NCI-H1417 (cell line): Measurements from ENCODE around the gene SIM2.
"Not testable (repeated sequence)": the region's sequence is repeated elsewhere in the genome, so short reads cannot be mapped to it uniquely, and the experiment has no call there.

Source experiments
- DNase-seq, 3 experiments: peaks; one replicate each; lab custom pipeline; 2025; lab: John Stamatoyannopoulos, UW

The SIM2 gene

GRCh38 chr21:36698981-36699545 lies at the start of gene SIM2:
TSS of gene SIM2 (plus strand) at chr21:36699115. CDS start at chr21:36699747, 632 bp downstream.
- peak in 2 of 3 experiments; percentile 89 to 94 for DNase-seq

- DNase-seq = no peak
Observed at GRCh38 chr21:36654324-36654723, 44.6 kb upstream of the SIM2 start.

GRCh38 chr21:36654796-36655325 lies 44.1 kb upstream of the SIM2 start:
- DNase-seq = no peak

- no peak for DNase-seq
Observed at GRCh38 chr21:36656138-36656537, 42.8 kb upstream of the SIM2 start.

- not testable (repeated sequence) for DNase-seq
Observed at GRCh38 chr21:36657290-36657689, 41.6 kb upstream of the SIM2 start.

- no peak for DNase-seq
Observed at GRCh38 chr21:36657999-36658398, 40.9 kb upstream of the SIM2 start.

GRCh38 chr21:36658926-36659325 lies 40.0 kb upstream of the SIM2 start:
- DNase-seq = no peak

- DNase-seq = peak in 1 of 3 experiments; percentile 41
Observed at GRCh38 chr21:36661511-36662309, 37.2 kb upstream of the SIM2 start.

- peak in 2 of 3 experiments; percentile 39 to 70 for DNase-seq
Observed at GRCh38 chr21:36663033-36663855, 35.7 kb upstream of the SIM2 start.

- no peak for DNase-seq
Observed at GRCh38 chr21:36664662-36664990, 34.3 kb upstream of the SIM2 start.

GRCh38 chr21:36665806-36666205 lies 33.1 kb upstream of the SIM2 start:
- no peak for DNase-seq

GRCh38 chr21:36668713-36669112 lies 30.2 kb upstream of the SIM2 start:
- no peak for DNase-seq

GRCh38 chr21:36671836-36672235 lies 27.1 kb upstream of the SIM2 start:
- DNase-seq = no peak

GRCh38 chr21:36672296-36672695 lies 26.6 kb upstream of the SIM2 start:
- not testable (repeated sequence) for DNase-seq

GRCh38 chr21:36672737-36673136 lies 26.2 kb upstream of the SIM2 start:
- no peak for DNase-seq

GRCh38 chr21:36676039-36676950 lies 22.6 kb upstream of the SIM2 start:
- DNase-seq = no peak

- DNase-seq = no peak
Observed at GRCh38 chr21:36677443-36677842, 21.5 kb upstream of the SIM2 start.

GRCh38 chr21:36678538-36678937 lies 20.4 kb upstream of the SIM2 start:
- DNase-seq = no peak

- DNase-seq = no peak
Observed at GRCh38 chr21:36681117-36681631, 17.7 kb upstream of the SIM2 start.

GRCh38 chr21:36684957-36685714 lies 13.8 kb upstream of the SIM2 start:
- no peak for DNase-seq

GRCh38 chr21:36686955-36687354 lies 12.0 kb upstream of the SIM2 start:
- no peak for DNase-seq
